AG10803 (cell line): ENCODE results near the gene PAPSS2.

Experiments
- DNase-seq: peaks from one replicate; pipeline ENCODE4 v3.0.0; 2010; ENCODE audit warnings: low read depth
- H3K4me3 ChIP-seq: 2 replicates; pipeline ENCODE4 v1.5.1; 2011; ENCODE audit warnings: mild to moderate bottlenecking, low read length, control low read depth
- CTCF ChIP-seq: conservative IDR thresholded peaks from 2 replicates; pipeline ENCODE4 v1.5.1; 2011; ENCODE audit warnings: mild to moderate bottlenecking, low read length, control low read depth, inconsistent platforms

PAPSS2 gene

GRCh38 chr10:87716348-87716670, 56.6 kb downstream of the PAPSS2 start:
- no peak overlapping the region for H3K4me3 ChIP-seq
- DNase-seq: no peak
- TF ChIP-seq CTCF: no peak

DNA sequence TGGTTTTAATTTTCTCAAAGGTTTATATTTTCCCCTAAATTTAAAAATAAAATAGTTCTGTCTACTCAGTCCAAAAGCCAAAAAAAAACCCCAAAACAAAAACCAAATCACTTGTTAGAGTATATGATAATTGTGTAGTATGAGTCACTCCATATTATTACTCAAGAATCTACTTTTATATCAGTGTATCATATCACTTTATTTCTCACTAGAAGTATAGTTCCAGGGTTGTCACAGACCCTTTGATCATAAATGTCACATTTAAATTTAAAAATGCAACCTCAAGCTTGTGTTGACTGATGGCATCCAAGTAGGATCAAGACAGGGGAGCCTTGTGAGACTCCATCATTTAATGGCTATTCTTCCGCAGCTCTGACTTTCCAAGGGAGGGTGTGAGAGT, 61.0 kb downstream of the PAPSS2 start:
- no peak for TF ChIP-seq CTCF
- no peak for DNase-seq
- no peak overlapping the region for H3K4me3 ChIP-seq

DNA sequence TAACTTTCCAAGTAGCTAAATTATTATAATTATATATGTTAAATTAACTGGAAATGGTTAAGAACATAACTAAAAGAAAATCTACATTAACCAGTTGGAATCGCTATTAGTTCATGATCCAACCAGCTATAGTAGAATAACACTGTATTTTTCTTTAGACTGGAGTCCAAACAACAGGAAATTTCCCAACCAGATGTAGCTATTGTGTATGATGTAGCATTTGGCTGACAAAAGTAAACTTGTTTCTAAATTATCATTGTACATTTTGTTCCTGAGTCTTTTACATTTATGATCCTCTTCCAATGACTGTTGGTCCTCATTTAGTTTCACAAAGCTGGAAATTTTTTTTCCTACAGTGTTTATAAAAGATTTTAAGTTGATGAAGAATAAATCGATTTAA, 62.1 kb downstream of the PAPSS2 start:
- no peak for DNase-seq
- TF ChIP-seq CTCF: no peak
- H3K4me3 ChIP-seq: no peak overlapping the region

- DNase-seq: no peak
- no peak for TF ChIP-seq CTCF
- H3K4me3 ChIP-seq: no peak overlapping the region
Observed at GRCh38 chr10:87722716-87723115, 63.0 kb downstream of the PAPSS2 start.

DNA sequence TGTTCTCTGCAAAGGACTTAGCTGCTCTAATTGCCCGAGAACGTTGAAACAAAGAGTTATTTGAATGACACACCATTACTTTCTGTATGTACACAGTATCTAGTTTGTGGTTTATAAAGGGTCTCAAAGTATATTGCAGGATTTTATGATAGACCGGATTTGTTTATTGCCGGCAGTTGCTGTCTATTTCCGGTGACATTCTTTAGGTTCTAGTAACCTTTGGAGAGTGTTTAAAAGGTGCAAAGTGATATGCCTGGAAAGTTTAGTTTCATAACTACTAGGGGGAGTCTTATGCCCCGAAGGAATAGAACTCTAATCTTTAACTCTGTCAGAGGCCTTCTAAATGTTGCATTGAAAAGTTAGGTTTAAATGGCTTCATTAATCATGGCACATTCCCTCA, 63.8 kb downstream of the PAPSS2 start:
- no peak for DNase-seq
- TF ChIP-seq CTCF: no peak
- no peak overlapping the region for H3K4me3 ChIP-seq

DNA sequence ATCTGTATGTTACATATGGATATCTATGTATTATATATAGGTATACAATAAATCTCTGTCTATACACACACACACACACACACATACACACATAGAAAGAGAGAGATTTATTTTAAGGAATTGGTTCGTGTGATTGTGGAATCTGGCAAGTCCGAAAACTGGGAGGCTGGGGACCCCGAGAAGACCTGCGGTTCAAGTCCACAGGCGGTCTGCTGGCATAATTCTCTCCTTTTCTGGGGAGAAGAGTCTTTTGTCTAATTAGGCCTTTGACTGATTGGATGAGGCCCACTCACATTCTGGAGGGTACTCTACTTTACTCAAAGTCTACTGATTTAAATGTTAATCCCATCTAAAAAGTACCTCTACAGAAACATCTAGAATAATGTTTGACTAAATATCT, 65.1 kb downstream of the PAPSS2 start:
- TF ChIP-seq CTCF: no peak
- DNase-seq: no peak

GRCh38 chr10:87729940-87730339, 70.3 kb downstream of the PAPSS2 start:
- TF ChIP-seq CTCF: no peak
- no peak for DNase-seq
- no peak overlapping the region for H3K4me3 ChIP-seq

More for the DNA sequence above, 65.1 kb downstream of the PAPSS2 start:
- H3K4me3 ChIP-seq: no peak overlapping the region
